AG09319 (cell line): Measurements from ENCODE around the gene QRSL1.

Experiments used
- DNase-seq: peaks from one replicate; pipeline ENCODE4 v3.0.0-alpha.2; 2010; ENCODE audit warnings: low read depth; ENCODE audit errors: extremely low read depth
- CTCF ChIP-seq: IDR thresholded peaks from 2 replicates; pipeline ENCODE4 v1.5.1; 2011; ENCODE audit warnings: low read depth, mild to moderate bottlenecking, inconsistent platforms, low read length, moderate library complexity

Gene QRSL1

GRCh38 chr6:106662458-106662857, 33.1 kb downstream of the QRSL1 start:
- TF ChIP-seq CTCF: no peak
- no peak for DNase-seq

GRCh38 chr6:106666282-106667021, 37.1 kb downstream of the QRSL1 start:
- no peak for TF ChIP-seq CTCF
- DNase-seq: no peak

GRCh38 chr6:106667022-106667402, 37.6 kb downstream of the QRSL1 start:
- DNase-seq: no peak
- TF ChIP-seq CTCF: no peak

GRCh38 chr6:106670236-106670635, 40.9 kb downstream of the QRSL1 start:
- DNase-seq: no peak
- TF ChIP-seq CTCF: no peak

GRCh38 chr6:106671651-106672050, 42.3 kb downstream of the QRSL1 start:
- no peak for DNase-seq
- TF ChIP-seq CTCF: no peak

GRCh38 chr6:106674541-106675229, 45.3 kb downstream of the QRSL1 start:
- no peak for DNase-seq
- TF ChIP-seq CTCF: no peak

GRCh38 chr6:106677282-106677681, 47.9 kb downstream of the QRSL1 start:
- TF ChIP-seq CTCF: no peak

More at GRCh38 chr6:106677282-106677681, 47.9 kb downstream of the QRSL1 start:
- DNase-seq: no peak
